ENCODE results near the gene TLCD3B.

DNA sequence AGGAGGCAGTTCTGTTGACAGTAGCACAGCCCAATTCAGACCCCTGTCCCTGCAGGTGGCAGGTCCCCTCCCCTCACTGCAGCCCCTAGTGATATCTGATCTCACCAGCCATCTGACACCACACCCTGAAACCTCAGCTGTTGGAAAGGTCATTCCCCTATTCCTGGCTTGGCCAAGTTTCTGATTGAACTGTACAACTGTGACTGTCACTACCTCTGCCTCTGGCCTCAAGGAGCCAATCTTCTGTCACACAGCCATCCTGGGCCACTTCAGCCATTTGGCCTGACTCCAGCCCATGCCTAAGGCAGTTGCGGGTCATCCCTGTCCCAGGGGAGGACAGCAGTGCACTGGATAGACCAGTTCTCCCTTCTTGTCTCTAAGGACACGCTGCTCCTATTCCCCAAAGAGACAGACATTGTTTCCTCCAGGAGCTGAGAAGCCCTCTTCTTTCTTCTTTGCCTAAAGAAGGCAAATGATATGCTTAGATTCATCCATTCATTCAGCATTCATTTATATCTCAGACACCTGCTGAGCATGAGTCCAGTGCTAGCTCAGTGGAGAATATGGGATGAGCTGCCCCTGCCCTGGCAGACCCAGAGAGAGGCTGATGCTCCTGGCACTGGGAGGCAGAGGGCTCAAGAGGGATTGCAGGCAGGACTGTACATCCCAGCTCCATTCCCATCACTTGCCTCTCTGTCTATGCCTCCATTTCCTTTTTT lies 29.9 kb upstream of the TLCD3B start:
- no peak for TF ChIP-seq EZH2phosphoT487 (IDR thresholded peaks at IDR 0.05; ENCODE audit: borderline replicate concordance, low read depth, low read length)
- TF ChIP-seq, protein P1, sequence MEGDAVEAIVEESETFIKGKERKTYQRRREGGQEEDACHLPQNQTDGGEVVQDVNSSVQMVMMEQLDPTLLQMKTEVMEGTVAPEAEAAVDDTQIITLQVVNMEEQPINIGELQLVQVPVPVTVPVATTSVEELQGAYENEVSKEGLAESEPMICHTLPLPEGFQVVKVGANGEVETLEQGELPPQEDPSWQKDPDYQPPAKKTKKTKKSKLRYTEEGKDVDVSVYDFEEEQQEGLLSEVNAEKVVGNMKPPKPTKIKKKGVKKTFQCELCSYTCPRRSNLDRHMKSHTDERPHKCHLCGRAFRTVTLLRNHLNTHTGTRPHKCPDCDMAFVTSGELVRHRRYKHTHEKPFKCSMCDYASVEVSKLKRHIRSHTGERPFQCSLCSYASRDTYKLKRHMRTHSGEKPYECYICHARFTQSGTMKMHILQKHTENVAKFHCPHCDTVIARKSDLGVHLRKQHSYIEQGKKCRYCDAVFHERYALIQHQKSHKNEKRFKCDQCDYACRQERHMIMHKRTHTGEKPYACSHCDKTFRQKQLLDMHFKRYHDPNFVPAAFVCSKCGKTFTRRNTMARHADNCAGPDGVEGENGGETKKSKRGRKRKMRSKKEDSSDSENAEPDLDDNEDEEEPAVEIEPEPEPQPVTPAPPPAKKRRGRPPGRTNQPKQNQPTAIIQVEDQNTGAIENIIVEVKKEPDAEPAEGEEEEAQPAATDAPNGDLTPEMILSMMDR (conservative IDR thresholded peaks at IDR 0.05; ENCODE audit: low read length): no peak
